ENCODE data around the gene CEP57L1. TPM values are rescaled to one million over a fixed set of nuclear protein-coding genes. Genes with fewer than 3 reads are reported as not detected.
A peak's percentile ranks its signal among the peaks of the same experiment; 100 is the strongest.

CEP57L1 gene
- total and polyA plus RNA-seq, 7 experiments from 2014 or later: 3.1 to 17.2 (median 6.5) TPM

DNA sequence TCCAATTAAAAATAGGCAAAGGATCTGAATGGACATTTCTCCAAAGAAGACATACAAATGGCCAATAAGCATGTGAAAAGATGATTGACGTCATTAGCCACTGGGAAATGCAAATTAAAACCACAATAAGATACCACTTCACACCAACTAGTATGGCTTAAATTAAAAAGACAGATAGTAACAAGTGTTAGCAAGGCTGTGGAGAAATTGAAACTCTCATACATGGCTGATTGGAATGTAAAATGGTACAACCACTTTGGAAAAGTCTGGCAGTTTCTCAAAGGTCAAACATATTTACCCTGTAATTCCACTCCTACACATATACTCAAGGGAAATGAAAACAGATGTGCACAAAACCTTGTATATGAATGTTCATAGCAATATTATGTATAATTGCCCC lies 83.6 kb downstream of the CEP57L1 start:
- Histone ChIP-seq H3K36me3 (ENCODE audit: control insufficient read depth in 2 of 3, insufficient read depth in 3 of 3, low read length in 3 of 3) (no peaks in the 10 kb centered on the region), H3K4me1 (ENCODE audit: control insufficient read depth in 2 of 2, insufficient read depth in 2 of 2, low read length in 2 of 2) (no peaks in the 10 kb centered on the region), H3K4me3 (ENCODE audit: low read length) (no peak overlapping the region), H3K27me3 (ENCODE audit: control insufficient read depth in 2 of 2, insufficient read depth in 2 of 2, low read length in 2 of 2) (no peaks in the 10 kb centered on the region), H3K27ac (ENCODE audit: low read depth, low read length) (no peak overlapping the region), H3K9me3 (ENCODE audit: control insufficient read depth in 2 of 3, low read length in 3 of 3) (no peaks in the 10 kb centered on the region)
- Mint-ChIP-seq H3K36me3 (peaks cover 0 to 4% (median 0%) of the 10 kb centered on the region in 5 donors), H3K9me3 (peaks cover 0 to 13% (median 2%) of the 10 kb centered on the region in 11 donors), H3K27ac (no peak overlapping the region), H3K27me3 (peaks cover 27 to 52% (median 40%) of the 10 kb centered on the region in 5 donors), H3K4me3 (no peak overlapping the region), H3K4me1 (no peaks in the 10 kb centered on the region)
- ATAC-seq: no peak
- POLR2A ChIA-PET: interaction anchor here (0.5 kb wide), 1 partner anchor 455 kb away, joined by 4 read pairs; no protein-coding TSS in a partner anchor
- CTCF ChIA-PET: no interaction called here
- no peak for DNase-seq
- intact Hi-C loops (cut with micrococcal nuclease): no loop called here

DNA sequence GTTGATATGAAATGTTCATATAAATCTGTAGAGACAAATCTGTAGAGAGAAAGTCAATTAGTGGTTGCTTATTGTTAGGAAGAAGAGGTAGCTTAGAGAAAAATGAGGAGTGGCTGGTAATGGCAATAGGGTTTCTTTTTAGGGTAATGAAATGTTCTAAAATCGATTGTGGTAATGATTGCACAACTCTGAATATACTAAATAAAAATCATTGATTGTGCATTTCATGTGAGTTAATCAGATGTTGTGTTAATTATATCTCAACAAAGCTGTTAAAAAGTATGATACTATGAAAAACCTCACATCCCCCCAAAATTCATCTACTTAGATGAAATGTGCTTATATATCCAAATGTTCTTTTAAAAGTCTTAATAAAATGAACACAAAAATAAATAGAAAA lies 84.2 kb downstream of the CEP57L1 start:
- DNase-seq (no peak), ATAC-seq (no peak)
- H3K4me3 Mint-ChIP-seq: no peak overlapping the region
- peaks cover 29 to 57% (median 40%) of the 10 kb centered on the region in 5 donors for H3K27me3 Mint-ChIP-seq
- CTCF ChIA-PET: no interaction called here
- H3K4me1 ChIP-seq (ENCODE audit: control insufficient read depth in 2 of 2, insufficient read depth in 2 of 2, low read length in 2 of 2): no peaks in the 10 kb centered on the region
- no peak overlapping the region for H3K4me3 ChIP-seq (ENCODE audit: low read length)
- no peaks in the 10 kb centered on the region for H3K4me1 Mint-ChIP-seq
- H3K36me3 Mint-ChIP-seq: no peaks in the 10 kb centered on the region
- H3K27ac Mint-ChIP-seq: no peak overlapping the region
- H3K27ac ChIP-seq (ENCODE audit: low read depth, low read length): no peak overlapping the region
- H3K36me3 ChIP-seq (ENCODE audit: control insufficient read depth in 2 of 3, insufficient read depth in 3 of 3, low read length in 3 of 3): no peaks in the 10 kb centered on the region
- H3K9me3 Mint-ChIP-seq: peaks cover 0 to 9% (median 2%) of the 10 kb centered on the region in 11 donors
- H3K9me3 ChIP-seq (ENCODE audit: control insufficient read depth in 2 of 3, low read length in 3 of 3): no peaks in the 10 kb centered on the region
- POLR2A ChIA-PET: interaction anchor here (0.5 kb wide), 1 partner anchor 454 kb away, joined by 4 read pairs; no protein-coding TSS in a partner anchor
- intact Hi-C loops (cut with micrococcal nuclease): no loop called here
- no peaks in the 10 kb centered on the region for H3K27me3 ChIP-seq (ENCODE audit: control insufficient read depth in 2 of 2, insufficient read depth in 2 of 2, low read length in 2 of 2)

DNA sequence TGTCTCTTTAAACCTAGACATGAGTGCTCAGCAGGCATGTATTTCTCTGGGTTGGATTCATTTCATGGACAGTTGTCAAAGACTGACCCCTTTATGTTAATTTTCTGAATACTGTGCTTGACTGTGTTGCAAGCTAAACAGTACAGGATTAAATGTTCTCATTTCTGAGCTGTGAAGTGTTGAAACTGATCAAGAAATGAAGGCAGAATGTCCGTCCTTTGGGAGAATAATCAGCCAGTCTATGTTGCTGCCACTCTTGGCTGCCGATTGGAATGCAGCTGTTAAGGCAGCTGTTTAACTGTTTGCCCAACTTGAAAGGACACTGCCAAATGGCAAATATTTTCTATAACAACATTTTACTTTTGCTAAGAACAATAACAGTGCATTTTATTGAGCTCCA lies 87.3 kb downstream of the CEP57L1 start:
- peaks cover 0 to 3% of the 10 kb centered on the region in 2 donors for H3K27me3 ChIP-seq (ENCODE audit: control insufficient read depth in 2 of 2, insufficient read depth in 2 of 2, low read length in 2 of 2)
- Mint-ChIP-seq H3K4me1 (no peaks in the 10 kb centered on the region), H3K27ac (no peak overlapping the region), H3K36me3 (no peaks in the 10 kb centered on the region), H3K9me3 (peaks cover 0 to 2% (median 0%) of the 10 kb centered on the region in 11 donors), H3K27me3 (peaks cover 14 to 68% (median 21%) of the 10 kb centered on the region in 5 donors), H3K4me3 (no peak overlapping the region)
- intact Hi-C loops (cut with micrococcal nuclease): no loop called here
- no peaks in the 10 kb centered on the region for H3K4me1 ChIP-seq (ENCODE audit: control insufficient read depth in 2 of 2, insufficient read depth in 2 of 2, low read length in 2 of 2)
- ChIA-PET POLR2A (interaction anchor here (0.6 kb wide), 2 partner anchors 114 to 202 kb away, joined by 3 to 4 read pairs; no protein-coding TSS in a partner anchor), CTCF (no interaction called here)
- ATAC-seq (no peak), DNase-seq (no peak)
- no peaks in the 10 kb centered on the region for H3K9me3 ChIP-seq (ENCODE audit: control insufficient read depth in 2 of 3, low read length in 3 of 3)
- no peak overlapping the region for H3K4me3 ChIP-seq (ENCODE audit: low read length)
- no peak overlapping the region for H3K27ac ChIP-seq (ENCODE audit: low read depth, low read length)
- H3K36me3 ChIP-seq (ENCODE audit: control insufficient read depth in 2 of 3, insufficient read depth in 3 of 3, low read length in 3 of 3): no peaks in the 10 kb centered on the region

DNA sequence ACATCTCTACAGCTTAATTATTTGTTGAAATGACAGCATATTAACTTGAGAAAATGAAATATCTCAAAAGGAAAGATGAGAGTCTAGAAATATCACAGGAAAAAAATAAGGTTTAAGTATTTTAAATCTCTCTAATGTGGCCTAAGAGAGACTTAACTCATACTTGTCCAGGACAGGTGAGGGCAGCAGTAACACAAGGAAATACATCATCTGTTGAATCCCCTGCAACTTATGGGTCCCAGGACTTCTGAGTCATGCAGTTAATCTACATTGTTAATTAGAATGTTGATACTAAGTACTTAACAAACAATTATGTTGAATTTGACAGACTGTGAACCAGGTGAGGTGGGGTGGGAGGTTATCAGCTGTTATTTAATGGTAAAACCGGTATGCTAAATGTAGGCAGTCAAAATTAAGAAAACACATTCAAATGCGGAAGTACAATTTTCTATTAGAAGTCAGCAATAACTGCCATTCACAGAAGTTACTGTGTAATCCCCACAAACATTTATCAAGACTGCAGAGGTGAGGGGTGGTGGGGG lies 87.9 kb downstream of the CEP57L1 start:
- DNase-seq (no peak), ATAC-seq (no peak)
- peaks cover 10 to 68% (median 16%) of the 10 kb centered on the region in 5 donors for H3K27me3 Mint-ChIP-seq
- H3K36me3 Mint-ChIP-seq: no peaks in the 10 kb centered on the region
- H3K36me3 ChIP-seq (ENCODE audit: control insufficient read depth in 2 of 3, insufficient read depth in 3 of 3, low read length in 3 of 3): no peaks in the 10 kb centered on the region
- H3K27ac Mint-ChIP-seq: no peak overlapping the region
- intact Hi-C loops (cut with micrococcal nuclease): no loop called here
- ChIA-PET POLR2A (no interaction called here), CTCF (no interaction called here)
- peaks cover 0 to 4% (median 0%) of the 10 kb centered on the region in 7 donors for H3K4me1 Mint-ChIP-seq
- no peaks in the 10 kb centered on the region for H3K9me3 ChIP-seq (ENCODE audit: control insufficient read depth in 2 of 3, low read length in 3 of 3)
- H3K27me3 ChIP-seq (ENCODE audit: control insufficient read depth in 2 of 2, insufficient read depth in 2 of 2, low read length in 2 of 2): peaks cover 0 to 3% of the 10 kb centered on the region in 2 donors
- H3K4me3 ChIP-seq (ENCODE audit: low read length): no peak overlapping the region
- H3K9me3 Mint-ChIP-seq: peaks cover 0 to 2% (median 0%) of the 10 kb centered on the region in 11 donors
- H3K4me1 ChIP-seq (ENCODE audit: control insufficient read depth in 2 of 2, insufficient read depth in 2 of 2, low read length in 2 of 2): no peaks in the 10 kb centered on the region
- no peak overlapping the region for H3K27ac ChIP-seq (ENCODE audit: low read depth, low read length)
- H3K4me3 Mint-ChIP-seq: no peak overlapping the region

DNA sequence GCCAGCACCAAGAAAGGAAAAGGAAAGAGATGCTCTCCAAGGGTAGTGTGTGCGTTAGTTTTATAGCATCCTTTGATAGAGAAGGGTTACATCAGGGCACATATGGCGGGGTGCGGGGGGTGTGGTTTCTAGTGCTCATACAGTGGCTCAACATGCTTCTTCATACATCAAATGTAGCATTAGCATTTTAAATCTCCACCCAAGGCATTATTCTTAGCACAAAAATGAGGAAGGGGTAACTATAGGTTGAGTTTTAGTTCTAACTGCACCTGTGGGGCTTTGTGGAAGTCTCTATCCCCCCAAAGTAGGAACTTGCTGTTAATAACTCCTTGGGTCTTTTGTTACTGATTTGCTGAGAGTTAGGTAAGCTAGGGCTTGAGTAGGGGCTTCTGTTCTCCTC lies 89.3 kb downstream of the CEP57L1 start:
- H3K9me3 ChIP-seq (ENCODE audit: control insufficient read depth in 2 of 3, low read length in 3 of 3): no peaks in the 10 kb centered on the region
- no peak overlapping the region for H3K27ac Mint-ChIP-seq
- H3K4me1 ChIP-seq (ENCODE audit: control insufficient read depth in 2 of 2, insufficient read depth in 2 of 2, low read length in 2 of 2): no peaks in the 10 kb centered on the region
- peaks cover 0 to 4% (median 0%) of the 10 kb centered on the region in 7 donors for H3K4me1 Mint-ChIP-seq
- no peak overlapping the region for H3K4me3 ChIP-seq (ENCODE audit: low read length)
- ATAC-seq (no peak), DNase-seq (no peak)
- ChIA-PET POLR2A (interaction anchor here (1.5 kb wide), 1 partner anchor 198 kb away, joined by 6 read pairs; the partner anchor contains the start of gene CD164), CTCF (interaction anchor here (1.3 kb wide), 1 partner anchor 198 kb away, joined by 6 read pairs; the partner anchor contains the start of gene CD164)
- H3K27me3 ChIP-seq (ENCODE audit: control insufficient read depth in 2 of 2, insufficient read depth in 2 of 2, low read length in 2 of 2): peaks cover 0 to 3% of the 10 kb centered on the region in 2 donors
- intact Hi-C loops (cut with micrococcal nuclease): loop anchor here (5.0 kb wide), 9 partner anchors 87 to 1208 kb away; partner anchors contain the start of genes AK9 (in 1 of the 2), CEP57L1 (in 1 of the 2), FIG4 (in 1 of the 2) and PPIL6 (in 1 of the 2)
- no peaks in the 10 kb centered on the region for H3K36me3 Mint-ChIP-seq
- peaks cover 9 to 59% (median 13%) of the 10 kb centered on the region in 5 donors for H3K27me3 Mint-ChIP-seq
- no peak overlapping the region for H3K27ac ChIP-seq (ENCODE audit: low read depth, low read length)
- no peaks in the 10 kb centered on the region for H3K36me3 ChIP-seq (ENCODE audit: control insufficient read depth in 2 of 3, insufficient read depth in 3 of 3, low read length in 3 of 3)
- H3K9me3 Mint-ChIP-seq: peaks cover 0 to 2% (median 0%) of the 10 kb centered on the region in 11 donors
- no peak overlapping the region for H3K4me3 Mint-ChIP-seq

DNA sequence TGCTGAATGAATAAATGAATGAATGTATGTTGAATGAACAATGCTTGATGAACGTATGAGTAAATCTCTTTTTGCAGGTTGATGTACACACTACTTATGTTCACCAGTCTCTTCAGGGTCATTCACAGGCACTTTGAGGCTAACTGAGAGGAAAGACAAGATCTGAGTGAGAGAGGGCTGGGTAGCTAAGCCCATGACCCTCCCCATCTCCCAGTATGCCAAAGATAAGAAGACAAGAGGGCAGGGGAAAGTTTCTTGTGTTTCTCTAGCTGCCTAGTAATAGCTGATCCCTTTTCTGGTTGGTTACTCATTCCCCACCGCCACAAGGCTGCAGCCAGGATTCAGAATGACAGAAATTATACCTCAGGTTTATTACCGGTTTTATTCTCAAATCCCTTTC lies 90.7 kb downstream of the CEP57L1 start:
- peaks cover 9 to 53% (median 13%) of the 10 kb centered on the region in 5 donors for H3K27me3 Mint-ChIP-seq
- H3K36me3 Mint-ChIP-seq: peaks cover 3 to 5% (median 5%) of the 10 kb centered on the region in 5 donors

More for the DNA sequence above, 90.7 kb downstream of the CEP57L1 start:
- intact Hi-C loops (cut with micrococcal nuclease): loop anchor here (5.0 kb wide), 9 partner anchors 89 to 1206 kb away; partner anchors contain the start of genes AK9 (in 1 of the 2), CEP57L1 (in 1 of the 2), FIG4 (in 1 of the 2) and PPIL6 (in 1 of the 2)
- H3K27ac ChIP-seq (ENCODE audit: low read depth, low read length): no peak overlapping the region
- peaks cover 0 to 7% (median 5%) of the 10 kb centered on the region in 11 donors for H3K9me3 Mint-ChIP-seq
- H3K4me1 Mint-ChIP-seq: peaks cover 0 to 4% (median 0%) of the 10 kb centered on the region in 7 donors
- no peak overlapping the region for H3K4me3 ChIP-seq (ENCODE audit: low read length)
- no peak for ATAC-seq
- H3K27ac Mint-ChIP-seq: peak overlapping the region in 1 of 9 donors; percentile 57
- no peaks in the 10 kb centered on the region for H3K36me3 ChIP-seq (ENCODE audit: control insufficient read depth in 2 of 3, insufficient read depth in 3 of 3, low read length in 3 of 3)
- no peaks in the 10 kb centered on the region for H3K4me1 ChIP-seq (ENCODE audit: control insufficient read depth in 2 of 2, insufficient read depth in 2 of 2, low read length in 2 of 2)
- no peaks in the 10 kb centered on the region for H3K9me3 ChIP-seq (ENCODE audit: control insufficient read depth in 2 of 3, low read length in 3 of 3)
- DNase-seq: no peak
- peaks cover 0 to 3% of the 10 kb centered on the region in 2 donors for H3K27me3 ChIP-seq (ENCODE audit: control insufficient read depth in 2 of 2, insufficient read depth in 2 of 2, low read length in 2 of 2)
- no peak overlapping the region for H3K4me3 Mint-ChIP-seq
- POLR2A ChIA-PET: interaction anchor here (3.8 kb wide), 1 partner anchor 197 kb away, joined by 44 read pairs; the partner anchor contains the start of gene CD164
- CTCF ChIA-PET: interaction anchor here (0.8 to 3.8 kb wide), 3 partner anchors 12 to 198 kb away, joined by 3 to 94 read pairs (median 7); partner anchors contain the start of gene CD164
